IMR-90 (cell line): ENCODE results near the gene CRIP1. TPM values are rescaled to one million over a fixed set of nuclear protein-coding genes. Genes with fewer than 3 reads are reported as not detected.

Experiments used
- ATAC-seq: fragments of 200-7000 bp; cut with Tn5 transposase; 2 replicates; pipeline ENCODE4 v1.9.1; 2020; ENCODE audit warnings: low read depth, mild to moderate bottlenecking, moderate library complexity
- BruUV-seq: library from RNA; stranded (reverse); fragments of 400-500 nt; replicated peaks from 2 replicates; lab custom pipeline; 2021; lab: Mats Ljungman, UMichigan
- CTCF ChIA-PET: fragments of 300-600 bp; formaldehyde crosslinking; extraction: SDS; loops from one replicate; lab custom pipeline; 2021; ENCODE audit warnings: antibody characterized with exemption; lab: Yijun Ruan, JAX
- POLR2A ChIA-PET: fragments of 300-600 bp; sonication (Branson Sonifier 250); formaldehyde crosslinking; loops from one replicate; lab custom pipeline; 2022; ENCODE audit warnings: antibody characterized with exemption; ENCODE audit not compliant: unreplicated experiment; lab: Charles Lee
- DNase-seq: peaks from one replicate; pipeline ENCODE4 v3.0.0; 2013
- H2AFZ ChIP-seq: replicated peaks from 2 replicates; pipeline ENCODE3; 2013; ENCODE audit warnings: low read length, mild to moderate bottlenecking; ENCODE audit not compliant: poor library complexity
- H2AK5ac ChIP-seq: 2 replicates; pipeline ENCODE4 v1.6.1; 2013; ENCODE audit warnings: low read depth, low read length, inconsistent platforms
- H2AK9ac ChIP-seq: replicated peaks from 2 replicates; pipeline ENCODE3; 2013; ENCODE audit warnings: mild to moderate bottlenecking, low read depth, low read length, moderate library complexity; ENCODE audit not compliant: poor library complexity
- H2BK120ac ChIP-seq: 2 replicates; pipeline ENCODE4 v1.6.1; 2013; ENCODE audit warnings: low read depth, low read length, inconsistent platforms
- H2BK15ac ChIP-seq: 3 replicates; pipeline ENCODE4 v1.6.1; 2013; ENCODE audit warnings: low read depth, low read length, inconsistent platforms
- H2BK20ac ChIP-seq: 2 replicates; pipeline ENCODE4 v1.6.1; 2013; ENCODE audit warnings: low read depth, mild to moderate bottlenecking, inconsistent platforms, low read length, moderate library complexity
- H2BK5ac ChIP-seq: 2 replicates; pipeline ENCODE4 v1.6.1; 2013; ENCODE audit warnings: mild to moderate bottlenecking, low read depth, low read length, inconsistent platforms; ENCODE audit not compliant: poor library complexity, severe bottlenecking
- H3K14ac ChIP-seq: replicated peaks from 2 replicates; pipeline ENCODE4 v1.6.1; 2013; ENCODE audit warnings: low read depth, low read length, inconsistent platforms
- H3K18ac ChIP-seq: 2 replicates; pipeline ENCODE4 v1.6.1; 2013; ENCODE audit warnings: low read depth, low read length, control low read depth
- H3K23ac ChIP-seq: 2 replicates; pipeline ENCODE4 v1.6.1; 2013; ENCODE audit warnings: low read depth, low read length, inconsistent platforms
- H3K27ac ChIP-seq: 2 replicates; pipeline ENCODE4 v1.5.1; 2013; ENCODE audit warnings: mild to moderate bottlenecking, control low read depth, low read length; ENCODE audit not compliant: insufficient read depth
- H3K27me3 ChIP-seq: 2 replicates; pipeline ENCODE4 v1.6.1; 2013; ENCODE audit warnings: low read length; ENCODE audit not compliant: control insufficient read depth, insufficient read depth
- H3K36me3 ChIP-seq: 2 replicates; pipeline ENCODE4 v1.6.1; 2013; ENCODE audit warnings: low read length, mixed read lengths; ENCODE audit not compliant: control insufficient read depth, insufficient read depth
- H3K4ac ChIP-seq: 2 replicates; pipeline ENCODE4 v1.6.1; 2013; ENCODE audit warnings: low read depth, low read length, inconsistent platforms
- H3K4me1 ChIP-seq: 2 replicates; pipeline ENCODE4 v1.6.1; 2013; ENCODE audit warnings: low read length, mixed read lengths; ENCODE audit not compliant: control insufficient read depth, insufficient read depth
- H3K4me2 ChIP-seq: 2 replicates; pipeline ENCODE4 v1.6.1; 2013; ENCODE audit warnings: low read depth, mild to moderate bottlenecking, control low read depth, low read length, moderate library complexity
- H3K4me3 ChIP-seq: 2 replicates; pipeline ENCODE4 v1.5.1; 2013; ENCODE audit warnings: low read depth, mild to moderate bottlenecking, control low read depth, low read length, moderate library complexity; ENCODE audit not compliant: insufficient read depth
- H3K56ac ChIP-seq: 2 replicates; pipeline ENCODE4 v1.6.1; 2013; ENCODE audit warnings: low read length, inconsistent platforms; ENCODE audit not compliant: insufficient read depth; ENCODE audit errors: extremely low read depth
- H3K79me1 ChIP-seq, 2 experiments: 2 replicates each; pipeline ENCODE4 v1.6.1; 2013; ENCODE audit warnings: low read length in 2 of 2, inconsistent platforms in 1 of 2, low read depth in 1 of 2
- H3K9ac ChIP-seq: 2 replicates; pipeline ENCODE4 v1.6.1; 2013; ENCODE audit warnings: low read depth, low read length, control low read depth
- H3K9me1 ChIP-seq: 2 replicates; pipeline ENCODE4 v1.6.1; 2013; ENCODE audit warnings: low read length, inconsistent platforms; ENCODE audit not compliant: insufficient read depth
- H3K9me3 ChIP-seq: 2 replicates; pipeline ENCODE4 v1.6.1; 2013; ENCODE audit warnings: low read length; ENCODE audit not compliant: control insufficient read depth, insufficient read depth
- H4K20me1 ChIP-seq: 2 replicates; pipeline ENCODE4 v1.6.1; 2013; ENCODE audit warnings: low read length, inconsistent platforms; ENCODE audit not compliant: insufficient read depth
- H4K5ac ChIP-seq: 2 replicates; pipeline ENCODE4 v1.6.1; 2013; ENCODE audit warnings: mild to moderate bottlenecking, low read depth, low read length, control low read depth
- H4K8ac ChIP-seq, 2 experiments: 2 replicates each; pipeline ENCODE4 v1.6.1; 2013; ENCODE audit warnings: low read depth in 2 of 2, low read length in 2 of 2, control low read depth in 1 of 2, inconsistent platforms in 1 of 2
- H4K91ac ChIP-seq: 2 replicates; pipeline ENCODE4 v1.6.1; 2013; ENCODE audit warnings: low read depth, low read length, inconsistent platforms; ENCODE audit not compliant: insufficient read depth
- CTCF ChIP-seq: conservative IDR thresholded peaks from 2 replicates; pipeline ENCODE4 v1.5.1; 2012; ENCODE audit warnings: mild to moderate bottlenecking, low read depth, low read length, improper control_type of control experiment
- USF2 ChIP-seq: fragments of 150-350 bp; IDR thresholded peaks from 2 replicates; pipeline ENCODE4 v1.6.1; 2017; ENCODE audit warnings: mild to moderate bottlenecking, antibody characterized with exemption, low read length, low read depth
- WGBS, 2 experiments: methylation state at CpG; one replicate each; pipeline versions ENCODE4 v1.1.5 to v1.1.7; 2013; ENCODE audit warnings: missing lambda C conversion rate in 2 of 2; ENCODE audit not compliant: insufficient read length in 1 of 2; ENCODE audit errors: extremely low coverage in 2 of 2; 5-methylcytosine and 5-hydroxymethylcytosine counted together
- dilution Hi-C: fragments of 300-500 bp; cut with HindIII; formaldehyde crosslinking; loops from one replicate; pipeline ENCODE4 v1.14.3; 2018; ENCODE audit warnings: low sequenced_read_pairs; ENCODE audit not compliant: unreplicated experiment
- in situ Hi-C: fragments of 300-500 bp; cut with MboI; formaldehyde crosslinking; loops from 3 replicates; pipeline ENCODE4 v1.14.3; 2019; ENCODE audit warnings: low sequenced_read_pairs, inconsistent platforms, mixed read lengths
- intact Hi-C: fragments of 100-400 bp; cut with micrococcal nuclease; formaldehyde crosslinking; loops from 2 replicates; pipeline ENCODE4 v1.10.0; 2022
- polyA plus RNA-seq, 3 experiments: library from polyadenylated mRNA; depleted of rRNA; stranded (reverse); fragments of >200 nt; gene quantifications; 2 replicates each; pipeline ENCODE4 v1.2.3, GENCODE V29; 2012; ENCODE audit warnings: low replicate concordance in 1 of 3
- total RNA-seq: library from RNA; depleted of rRNA; stranded (reverse); fragments of >200 nt; gene quantifications from 2 replicates; pipeline ENCODE4 v1.2.3, GENCODE V29; 2012

CRIP1 gene
- total and polyA plus RNA-seq, 2 of the 4 experiments (the other 2 are of a cell fraction), result 0.21 TPM; not detected in 1

- Histone ChIP-seq H3K4ac (no peak overlapping the region), H3K27me3 (no peaks in the 10 kb centered on the region), H3K14ac (no peak overlapping the region), H2AK5ac (no peak overlapping the region), H3K4me1 (peaks cover 2% of the 10 kb centered on the region; the same call in 1 of the 2 replicates), H3K56ac (no peak overlapping the region), H2AK9ac (peak overlapping the region; percentile 83), H3K79me1 (no peaks in the 10 kb centered on the region; a peak in 1 of 4 replicates), H3K9me1 (0 out of 2 replicates have a peak, but pooled peaks cover 3% of the 10 kb centered on the region), H2BK120ac (no peak overlapping the region), H2BK20ac (no peak overlapping the region), H3K4me2 (no peak overlapping the region), H3K9ac (no peak overlapping the region), H2BK15ac (no peak overlapping the region), H4K91ac (no peak overlapping the region), H3K36me3 (peaks cover 71% of the 10 kb centered on the region), H4K8ac (no peak overlapping the region), H2BK5ac (no peak overlapping the region), H3K18ac (no peak overlapping the region), H3K23ac (no peak overlapping the region), H4K20me1 (peaks cover 5% of the 10 kb centered on the region), H3K27ac (no peak overlapping the region), H2AFZ (no peak overlapping the region), H3K4me3 (no peak overlapping the region), H3K9me3 (no peaks in the 10 kb centered on the region), H4K5ac (no peak overlapping the region)
- ChIA-PET CTCF (no interaction called here), POLR2A (no interaction called here)
- TF ChIP-seq USF2, result no peak
- no peak for TF ChIP-seq CTCF
- in situ Hi-C loops, result no loop called here
- intact Hi-C loops, result no loop called here
- BruUV-seq, result no TSS peak
- 52% methylated on average over 8 of the region's 20 CpGs; no CpG with 5 or more reads in 1 of the 2 experiments for WGBS, 2 experiments
- DNase-seq, result no peak
- dilution Hi-C loops, result no loop called here
- ATAC-seq, result peak; percentile 24; the same call in 1 of the 2 replicates
Observed at GRCh38 chr14:105465209-105466031, 21.3 kb upstream of the CRIP1 start.
